CD4-positive, alpha-beta T cell treated with Interleukin-15 for 4 hours (primary cell): ENCODE results near the gene AGR3.
"Not testable (repeated sequence)": the region's sequence is repeated elsewhere in the genome, so short reads cannot be mapped to it uniquely, and the experiment has no call there.

ENCODE experiments used
- DNase-seq: peaks from one replicate; pipeline ENCODE4 v3.0.0-alpha.2; 2020; ENCODE audit warnings: low spot score

The AGR3 gene

DNA sequence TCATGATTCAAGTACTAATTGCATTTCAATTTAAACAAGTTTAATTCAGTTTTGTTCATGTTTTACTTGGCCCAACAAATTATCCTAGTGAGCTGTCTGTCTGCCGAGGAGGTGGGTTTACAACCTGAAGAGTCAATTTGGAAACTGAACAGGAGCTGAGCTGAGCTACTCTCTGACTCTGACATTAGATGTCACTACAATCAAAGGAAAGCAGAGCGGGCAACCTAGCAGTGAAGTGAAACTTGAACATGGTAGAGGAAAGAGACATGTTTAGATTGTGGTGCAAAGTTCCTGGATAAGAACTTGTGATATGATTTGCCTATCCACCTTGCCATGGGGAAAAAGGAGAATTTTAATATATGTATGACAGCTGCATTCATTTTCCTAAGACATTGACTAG, 9.6 kb upstream of the AGR3 start:
- DNase-seq = peak; percentile 33

- DNase-seq = no peak
Observed at GRCh38 chr7:16889851-16890415, 8.2 kb upstream of the AGR3 start.

DNA sequence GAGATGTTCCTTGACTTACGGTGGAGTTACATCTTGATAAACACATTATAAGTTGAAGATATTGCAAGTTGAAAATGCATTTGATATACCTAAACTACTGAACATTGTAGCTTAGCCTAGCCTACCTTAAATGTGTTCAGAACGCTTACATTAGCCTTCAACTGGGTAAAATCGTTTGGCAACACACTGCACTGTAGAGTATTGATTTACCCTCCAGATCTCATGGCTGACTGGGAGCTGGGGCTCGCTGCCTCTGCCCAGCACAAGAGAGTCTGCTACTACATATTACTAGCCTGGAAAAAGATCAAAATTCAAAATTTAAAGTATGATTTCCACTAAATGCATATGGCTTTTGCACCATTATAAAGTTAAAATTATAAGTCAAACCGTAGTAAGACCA, 7.5 kb upstream of the AGR3 start:
- no peak for DNase-seq

- no peak for DNase-seq
Observed at GRCh38 chr7:16883918-16884317, 2.1 kb upstream of the AGR3 start.

DNA sequence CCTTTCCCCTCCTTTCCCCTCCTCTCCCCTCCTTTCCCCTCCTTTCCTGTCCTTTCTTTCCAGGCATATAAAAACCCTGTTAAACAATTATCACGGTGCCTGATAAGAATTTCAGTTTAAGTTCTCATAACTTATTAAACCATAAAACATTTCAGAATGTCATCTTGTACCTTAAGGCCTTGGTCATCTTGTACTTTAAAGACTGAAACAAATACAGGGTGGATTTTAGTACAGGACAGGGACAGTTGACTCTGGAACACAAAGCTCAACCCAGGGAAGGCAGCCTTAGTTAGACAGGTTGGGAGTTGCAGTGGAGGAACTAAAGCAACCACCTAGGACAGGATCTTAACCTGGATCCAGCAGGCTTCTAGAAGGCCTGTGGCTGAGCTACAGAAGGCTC, 1.2 kb downstream of the AGR3 start:
- no peak for DNase-seq

- no peak for DNase-seq
Observed at GRCh38 chr7:16879181-16879580, 2.6 kb downstream of the AGR3 start.

GRCh38 chr7:16875861-16876260, 5.9 kb downstream of the AGR3 start:
- no peak for DNase-seq

DNA sequence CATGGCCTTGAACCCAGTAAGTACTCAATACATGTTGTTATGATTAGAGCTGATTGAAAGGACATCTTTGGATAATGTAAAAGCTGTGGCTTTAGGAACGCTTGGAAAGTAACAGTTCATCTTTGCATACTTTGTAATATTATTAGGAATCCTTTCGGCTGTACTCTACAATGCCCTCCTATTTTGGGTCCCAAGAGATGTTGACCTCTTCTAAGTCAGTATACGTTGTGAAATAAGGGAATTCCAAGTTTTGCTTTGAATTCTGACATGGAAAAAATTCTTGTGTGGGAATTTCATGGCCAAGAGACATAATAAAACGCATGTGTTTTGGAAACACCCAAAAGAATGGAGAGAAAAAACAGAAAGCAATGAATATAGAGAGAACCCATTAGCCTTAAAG, 7.7 kb downstream of the AGR3 start:
- DNase-seq = no peak

GRCh38 chr7:16867328-16867727, 14.5 kb downstream of the AGR3 start:
- no peak for DNase-seq

GRCh38 chr7:16853189-16853588, 28.6 kb downstream of the AGR3 start:
- DNase-seq = not testable (repeated sequence)

DNA sequence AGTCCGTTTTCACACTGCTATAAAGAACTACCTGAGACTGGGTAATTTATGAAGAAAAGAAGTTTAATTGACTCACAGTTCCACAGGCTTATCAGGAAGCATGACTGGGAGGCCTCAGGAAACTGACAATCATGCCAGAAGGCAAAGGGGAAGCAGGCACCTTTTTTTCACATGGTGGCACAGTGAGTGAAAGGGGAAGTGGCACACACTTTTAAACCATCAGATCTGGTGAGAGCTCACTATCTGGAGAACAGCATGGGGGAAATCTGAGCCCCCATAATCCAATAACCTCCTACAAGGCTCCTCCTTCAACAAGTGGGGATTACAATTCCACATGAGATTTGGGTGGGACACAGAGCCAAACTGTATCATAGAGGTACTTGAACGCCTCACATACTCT, 30.0 kb downstream of the AGR3 start:
- DNase-seq = peak; percentile 3

DNA sequence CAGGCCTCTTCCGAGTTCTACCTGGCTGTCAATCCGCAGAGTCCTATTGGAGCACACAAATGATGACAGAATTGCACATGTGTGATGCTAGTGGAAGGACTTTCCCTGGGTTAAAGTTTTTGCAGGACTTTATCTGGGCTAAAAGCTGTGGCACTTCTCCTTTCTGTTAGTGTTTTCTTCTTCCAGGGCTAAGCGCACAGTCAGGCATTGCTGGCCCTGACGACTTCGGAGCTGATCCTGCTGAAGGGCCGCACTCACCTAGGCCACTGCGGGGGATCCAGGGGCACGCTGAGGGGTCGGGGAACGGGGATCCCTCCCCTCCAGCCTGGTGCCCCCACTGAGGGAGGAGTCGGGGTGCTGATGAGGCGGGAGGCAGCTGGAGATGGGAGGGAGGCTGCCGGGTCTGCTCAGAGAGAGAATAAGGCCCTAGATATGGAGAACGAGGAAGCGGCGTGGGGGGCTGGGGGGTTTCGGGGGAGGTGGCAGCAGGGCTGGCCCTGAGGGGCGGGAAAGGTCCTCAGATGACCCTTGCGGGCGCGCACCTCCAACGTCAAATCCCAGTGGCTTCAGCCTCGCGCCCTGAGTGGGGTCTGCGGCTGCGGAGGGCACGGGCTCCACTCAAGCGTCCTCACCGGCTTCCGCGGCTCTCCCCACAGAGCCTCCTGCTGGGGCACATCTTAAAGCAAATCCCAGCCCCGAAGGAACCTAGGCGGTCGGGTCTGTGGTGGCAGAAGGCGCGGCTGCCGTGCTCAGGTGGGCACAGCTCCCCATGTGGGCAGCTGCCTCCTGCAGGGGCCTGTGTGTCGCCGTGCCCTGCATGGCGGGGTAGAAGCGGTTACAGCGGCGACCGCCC, 30.9 kb downstream of the AGR3 start:
- DNase-seq = no peak

DNA sequence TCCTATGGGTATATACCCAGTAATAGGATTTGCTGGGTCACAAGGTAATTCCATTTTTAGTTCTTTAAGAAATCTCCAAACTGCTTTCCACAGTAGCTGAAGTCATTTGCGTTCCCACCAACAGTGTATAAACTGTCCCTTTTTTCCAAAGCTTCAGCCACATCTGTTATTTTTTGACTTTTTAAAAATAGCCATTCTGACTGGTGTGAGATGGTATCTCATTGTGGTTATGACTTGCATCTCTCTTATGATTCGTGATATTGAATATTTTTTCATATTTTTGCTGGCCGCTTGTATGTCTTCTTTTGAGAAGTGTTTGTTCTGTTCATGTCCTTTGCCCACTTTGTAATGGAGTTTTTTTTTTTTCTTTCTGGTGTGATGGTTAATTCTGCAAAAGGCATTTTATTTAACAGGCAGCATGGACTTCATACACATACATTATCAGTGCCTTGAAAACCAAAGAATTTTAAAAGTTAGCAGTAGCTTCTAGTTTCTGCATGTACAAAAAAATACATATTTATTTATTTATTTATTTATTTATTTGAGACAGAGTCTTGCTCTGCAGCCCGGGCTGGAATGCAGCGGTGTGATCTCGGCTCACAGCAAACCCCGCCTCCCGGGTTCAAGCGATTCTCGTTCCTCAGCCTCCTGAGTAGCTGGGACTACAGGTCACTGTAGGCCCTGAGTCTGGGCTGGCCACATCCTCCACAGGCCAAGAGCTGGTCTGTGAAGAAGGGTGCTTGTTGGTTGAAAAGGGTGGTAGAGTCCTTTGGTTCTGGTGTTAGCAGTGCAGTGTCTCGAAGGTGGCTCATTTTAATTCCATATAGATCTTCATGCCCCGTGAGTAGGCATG, 32.3 kb downstream of the AGR3 start:
- no peak for DNase-seq

DNA sequence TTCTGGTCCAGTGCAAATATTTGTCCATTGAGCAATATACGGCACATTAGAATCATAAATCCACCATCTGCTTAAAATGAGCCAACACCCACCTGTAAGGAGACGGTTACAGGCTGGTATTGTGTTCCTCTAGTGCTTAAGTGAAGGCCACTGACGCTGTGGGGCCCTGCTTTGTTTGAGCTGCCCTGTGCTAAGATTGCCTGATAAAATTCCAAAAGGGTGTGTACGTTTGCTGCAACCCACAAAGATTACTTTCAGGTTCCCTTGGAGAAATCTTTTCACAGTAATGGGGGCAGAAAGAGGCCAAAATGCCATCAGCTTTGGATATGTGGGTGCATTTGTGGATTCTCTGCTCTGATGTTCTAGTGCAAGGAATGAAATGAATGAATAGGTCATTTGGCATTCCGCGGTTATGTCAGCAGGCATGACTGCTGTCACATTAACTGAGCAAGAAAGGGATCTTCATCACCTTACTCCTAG, 34.4 kb downstream of the AGR3 start:
- DNase-seq = no peak

DNA sequence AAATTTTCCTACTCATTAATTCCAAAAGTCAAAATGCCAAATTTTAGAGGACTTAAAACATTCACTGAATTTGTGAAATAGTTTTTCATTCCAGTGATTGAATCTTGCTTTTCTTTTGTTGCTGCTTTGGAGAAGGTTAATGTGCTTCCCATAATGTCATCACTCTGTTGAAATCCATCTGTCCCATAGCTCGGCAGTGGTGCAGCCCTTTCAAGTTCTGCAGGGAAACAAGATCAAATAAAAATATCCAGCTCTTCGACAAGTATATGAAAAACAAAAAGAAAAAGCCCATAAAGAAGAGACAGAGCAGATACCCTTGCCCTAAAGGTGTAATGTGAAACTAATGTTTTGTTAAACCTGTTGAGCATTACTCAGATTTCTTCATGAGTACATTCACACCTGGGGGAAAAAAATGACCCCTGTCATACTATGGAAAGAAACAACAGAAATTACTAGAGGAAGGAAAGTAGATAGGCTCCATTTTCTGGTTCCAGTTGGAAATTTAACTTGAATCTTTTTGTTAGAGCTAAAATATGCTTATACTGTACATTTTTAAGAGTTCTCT, 35.1 kb downstream of the AGR3 start:
- DNase-seq = no peak

DNA sequence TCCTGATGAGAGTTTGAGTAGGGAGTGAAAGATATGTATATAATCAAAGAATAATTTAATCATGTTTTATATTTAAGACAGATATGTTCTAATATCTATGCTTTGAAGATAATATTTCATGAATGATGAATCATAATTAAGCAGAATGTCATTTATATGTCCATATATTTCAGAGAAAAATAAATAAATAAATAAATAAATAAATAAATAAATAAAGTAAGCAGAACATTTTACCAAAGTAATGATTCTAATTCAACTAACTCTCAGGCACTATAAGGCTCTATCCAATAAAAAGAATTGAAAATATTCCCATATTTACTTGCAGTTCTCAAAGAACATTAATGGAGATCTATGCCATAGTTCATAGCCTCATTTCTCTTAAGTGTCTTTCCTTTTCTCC, 36.0 kb downstream of the AGR3 start:
- no peak for DNase-seq

DNA sequence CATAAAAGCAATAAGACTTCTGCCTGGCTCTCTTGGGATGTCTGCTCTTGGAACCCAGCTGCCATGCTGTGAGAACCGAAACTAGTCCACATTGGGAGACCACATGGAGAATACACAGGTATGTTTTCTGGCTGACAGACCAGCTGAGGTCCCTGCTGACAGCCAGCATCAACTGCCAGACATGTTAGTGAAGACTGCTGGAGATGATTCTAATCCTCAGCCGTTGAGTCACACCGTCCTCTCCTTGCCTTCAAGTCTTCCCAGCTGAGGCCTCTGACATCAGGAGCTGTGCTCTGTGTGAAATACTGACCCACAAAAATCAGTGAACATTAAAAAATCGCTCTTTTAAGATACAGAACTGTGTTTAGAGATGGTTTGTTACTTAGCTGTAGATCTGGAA, 40.1 kb downstream of the AGR3 start:
- no peak for DNase-seq

DNA sequence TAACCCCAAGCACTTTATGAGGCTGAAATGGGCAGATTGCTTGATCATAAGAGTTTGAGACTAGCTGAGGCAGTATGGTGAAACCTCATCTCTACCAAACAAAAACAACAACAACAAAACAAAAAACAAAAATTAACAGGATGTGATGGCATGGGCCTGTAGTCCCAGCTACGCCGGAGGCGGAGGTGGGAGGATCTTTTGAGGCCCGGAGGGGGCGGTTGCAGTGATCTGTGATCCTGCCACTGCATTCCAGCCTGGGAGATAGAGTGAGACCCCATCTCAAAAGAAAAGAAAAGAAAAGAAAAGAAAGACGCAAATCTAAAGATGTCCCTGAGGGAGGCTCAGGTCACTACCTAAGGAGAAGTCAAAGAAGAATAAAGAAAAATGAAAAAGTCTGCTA, 41.7 kb downstream of the AGR3 start:
- DNase-seq = no peak

- no peak for DNase-seq
Observed at GRCh38 chr7:16839646-16840045, 42.1 kb downstream of the AGR3 start.

DNA sequence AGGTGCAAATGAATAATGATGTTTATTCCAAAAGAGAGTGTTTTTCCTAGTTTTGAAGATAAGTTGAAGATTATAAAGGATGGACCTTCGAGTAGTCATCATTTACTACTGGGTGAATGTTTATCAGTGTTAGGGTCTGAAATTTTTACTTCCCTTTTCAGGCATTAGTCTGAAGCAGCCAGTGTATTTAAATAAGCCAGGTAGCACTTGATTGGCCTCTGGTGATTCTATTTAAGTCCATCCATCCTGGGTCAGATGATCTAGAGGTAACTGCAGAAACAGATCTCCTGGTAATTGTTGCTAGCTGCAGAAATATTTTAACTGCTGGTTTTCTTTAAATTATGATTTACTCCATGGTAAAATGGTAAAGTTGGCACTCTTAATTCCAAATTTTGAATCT, 42.9 kb downstream of the AGR3 start:
- no peak for DNase-seq

DNA sequence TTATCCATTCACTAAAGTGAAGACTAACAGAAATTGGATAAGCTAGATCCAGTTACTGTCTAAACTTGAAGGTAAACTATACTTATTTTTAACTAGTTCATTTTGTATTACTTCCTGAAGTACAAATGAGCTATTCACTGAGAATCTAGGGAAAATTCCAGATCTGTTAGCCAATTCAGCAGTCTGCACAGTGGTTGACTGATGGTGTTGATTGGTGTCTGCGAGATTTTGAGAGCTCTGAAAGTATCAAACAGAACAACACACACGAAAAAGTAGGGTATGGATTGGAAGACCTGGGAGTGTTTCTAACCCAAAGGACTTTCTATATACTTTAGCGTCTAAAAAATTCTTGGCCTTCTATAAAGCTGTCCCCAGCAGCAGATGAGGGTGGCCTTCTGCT, 43.4 kb downstream of the AGR3 start:
- DNase-seq = no peak

- DNase-seq = no peak
Observed at GRCh38 chr7:16836481-16836880, 45.3 kb downstream of the AGR3 start.

- no peak for DNase-seq
Observed at GRCh38 chr7:16833373-16833772, 48.4 kb downstream of the AGR3 start.
